Subcutaneous adipose tissue (tissue), 4 donors: ENCODE results near the gene THOC1. TPM values are rescaled to one million over a fixed set of nuclear protein-coding genes. Genes with fewer than 3 reads are reported as not detected.

ENCODE experiments used
- total RNA-seq, 4 donors: library from RNA; depleted of rRNA; stranded (reverse); fragments of >200 nt; gene quantifications; one replicate each; pipeline ENCODE4 v1.1.0, GENCODE V29; 2016
- TF ChIP-seq, protein P1 (sequence below): fragments of 450-650 bp; IDR thresholded peaks from one replicate; pipeline ENCODE4 v1.5.1; 2016; ENCODE audit warnings: low read depth, mild to moderate bottlenecking, control low read depth, antibody characterized with exemption, moderate library complexity

Gene THOC1
- total RNA-seq, 4 donors from 2014 or later, result 50.3 to 69.7 (median 63.4) TPM

DNA sequence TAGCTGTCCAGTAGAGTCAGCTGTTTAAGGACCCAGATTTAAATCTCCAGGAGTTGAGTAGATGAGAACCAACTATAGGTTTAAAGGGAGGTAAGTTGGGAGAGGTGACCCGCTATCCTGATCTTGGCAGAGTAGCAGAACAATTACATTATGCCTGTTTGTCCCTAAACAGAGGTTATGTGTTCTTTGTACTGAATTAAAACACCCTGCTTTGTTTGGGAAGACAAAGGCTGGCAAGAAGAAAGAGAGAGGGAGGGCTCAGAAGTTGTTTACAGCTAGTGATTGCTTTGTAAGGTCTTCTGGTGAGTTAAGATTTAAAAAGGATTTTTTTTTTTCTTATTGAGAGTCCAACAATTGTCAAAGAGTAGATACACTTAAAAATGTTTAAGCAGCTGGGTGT lies 72.2 kb downstream of the THOC1 start:
- TF ChIP-seq, protein P1, sequence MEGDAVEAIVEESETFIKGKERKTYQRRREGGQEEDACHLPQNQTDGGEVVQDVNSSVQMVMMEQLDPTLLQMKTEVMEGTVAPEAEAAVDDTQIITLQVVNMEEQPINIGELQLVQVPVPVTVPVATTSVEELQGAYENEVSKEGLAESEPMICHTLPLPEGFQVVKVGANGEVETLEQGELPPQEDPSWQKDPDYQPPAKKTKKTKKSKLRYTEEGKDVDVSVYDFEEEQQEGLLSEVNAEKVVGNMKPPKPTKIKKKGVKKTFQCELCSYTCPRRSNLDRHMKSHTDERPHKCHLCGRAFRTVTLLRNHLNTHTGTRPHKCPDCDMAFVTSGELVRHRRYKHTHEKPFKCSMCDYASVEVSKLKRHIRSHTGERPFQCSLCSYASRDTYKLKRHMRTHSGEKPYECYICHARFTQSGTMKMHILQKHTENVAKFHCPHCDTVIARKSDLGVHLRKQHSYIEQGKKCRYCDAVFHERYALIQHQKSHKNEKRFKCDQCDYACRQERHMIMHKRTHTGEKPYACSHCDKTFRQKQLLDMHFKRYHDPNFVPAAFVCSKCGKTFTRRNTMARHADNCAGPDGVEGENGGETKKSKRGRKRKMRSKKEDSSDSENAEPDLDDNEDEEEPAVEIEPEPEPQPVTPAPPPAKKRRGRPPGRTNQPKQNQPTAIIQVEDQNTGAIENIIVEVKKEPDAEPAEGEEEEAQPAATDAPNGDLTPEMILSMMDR, result no peak

DNA sequence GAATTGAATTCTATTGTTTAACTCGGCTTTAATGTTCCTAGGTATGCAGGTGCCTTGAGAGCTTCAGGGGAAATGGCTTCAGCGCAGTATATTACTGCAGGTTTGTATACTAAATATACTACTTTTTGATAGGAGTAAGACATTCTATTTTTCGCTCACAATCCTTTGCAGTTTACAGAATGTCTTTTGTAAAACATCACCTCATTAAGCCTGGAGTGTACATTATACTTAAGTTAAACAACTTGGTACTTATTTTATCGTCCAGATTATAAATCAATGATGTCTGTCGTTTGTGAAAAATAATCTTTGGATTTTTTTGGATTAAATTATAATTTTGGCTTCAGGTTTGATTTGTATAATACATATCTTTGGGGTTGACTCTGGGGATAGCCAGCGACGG lies 75.0 kb downstream of the THOC1 start:
- TF ChIP-seq, protein P1, result no peak

DNA sequence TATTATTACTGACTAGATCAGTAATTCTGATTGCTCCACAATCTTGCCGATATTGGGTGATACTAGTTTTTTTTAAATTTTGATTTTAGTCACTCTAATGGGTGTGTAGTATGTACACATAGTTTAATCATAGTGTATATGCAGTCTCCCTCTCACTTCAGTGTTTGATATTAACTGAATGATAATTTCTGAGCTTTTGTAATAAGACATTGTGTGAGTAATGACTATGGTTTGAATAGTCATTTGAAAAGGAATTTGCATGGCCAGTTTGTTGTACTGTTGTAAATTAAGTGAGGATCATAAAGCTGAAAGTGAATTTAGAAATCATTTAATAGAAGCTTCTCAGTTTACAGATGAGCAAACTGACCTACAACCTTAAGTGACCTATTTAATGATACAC lies 76.1 kb downstream of the THOC1 start:
- TF ChIP-seq, protein P1, result no peak

DNA sequence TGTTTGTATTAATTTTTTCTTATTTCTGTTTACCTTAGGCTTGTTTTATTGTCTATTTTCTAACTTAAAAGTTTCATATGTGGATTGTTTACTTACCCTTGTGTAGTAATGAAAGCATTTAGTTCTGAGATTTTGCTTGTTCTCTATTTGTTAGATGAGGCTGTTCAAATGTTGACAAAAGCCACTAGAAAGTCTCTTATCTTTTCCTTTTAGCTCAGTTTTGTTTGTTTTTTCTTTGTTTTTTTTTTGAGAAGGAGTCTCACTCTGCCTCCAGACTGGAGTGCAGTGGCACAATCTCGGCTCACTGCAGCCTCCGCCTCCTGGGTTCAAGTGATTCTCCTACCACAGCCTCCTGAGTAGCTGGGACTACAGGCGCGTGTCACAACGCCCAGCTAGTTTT lies 78.6 kb downstream of the THOC1 start:
- TF ChIP-seq, protein P1, result no peak

DNA sequence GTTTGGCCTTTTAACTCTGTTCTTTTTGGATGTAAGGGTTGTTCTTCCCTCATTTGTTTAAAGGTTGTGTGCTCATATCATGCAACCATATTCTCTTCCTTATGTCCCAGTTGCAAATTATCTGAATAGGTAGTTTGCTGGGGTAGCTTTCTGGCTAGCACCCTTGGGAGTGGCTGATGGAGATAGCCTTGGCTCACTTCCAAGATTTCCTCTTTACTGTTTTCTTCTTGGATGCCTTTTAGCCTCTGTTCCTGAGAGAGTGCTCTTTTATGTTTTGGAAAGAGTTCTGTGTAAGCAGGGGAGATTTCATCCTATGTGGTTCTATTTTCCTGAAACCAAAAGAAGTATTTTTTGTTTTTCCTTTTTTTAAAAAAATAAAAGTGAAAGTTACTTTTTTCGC lies 84.1 kb downstream of the THOC1 start:
- TF ChIP-seq, protein P1, result no peak

DNA sequence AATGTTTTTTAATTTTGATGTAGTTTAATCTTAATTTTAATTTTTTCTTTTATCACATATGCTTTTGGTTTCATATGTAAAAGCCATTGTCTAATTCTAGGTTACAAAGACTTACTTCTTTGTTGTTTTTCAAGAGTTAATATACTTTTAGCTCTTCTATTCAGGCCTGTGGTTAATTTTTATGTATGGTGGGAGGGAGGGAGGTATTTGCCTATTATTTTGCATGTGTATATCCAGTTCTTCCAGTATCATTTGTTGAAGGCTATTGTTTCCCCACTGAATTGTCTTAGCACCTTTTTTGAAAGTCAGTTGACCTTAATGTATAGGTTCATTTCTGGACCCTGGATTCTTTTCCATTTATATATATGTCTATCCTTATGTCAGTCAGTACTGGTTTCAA lies 86.1 kb downstream of the THOC1 start:
- TF ChIP-seq, protein P1, result no peak

DNA sequence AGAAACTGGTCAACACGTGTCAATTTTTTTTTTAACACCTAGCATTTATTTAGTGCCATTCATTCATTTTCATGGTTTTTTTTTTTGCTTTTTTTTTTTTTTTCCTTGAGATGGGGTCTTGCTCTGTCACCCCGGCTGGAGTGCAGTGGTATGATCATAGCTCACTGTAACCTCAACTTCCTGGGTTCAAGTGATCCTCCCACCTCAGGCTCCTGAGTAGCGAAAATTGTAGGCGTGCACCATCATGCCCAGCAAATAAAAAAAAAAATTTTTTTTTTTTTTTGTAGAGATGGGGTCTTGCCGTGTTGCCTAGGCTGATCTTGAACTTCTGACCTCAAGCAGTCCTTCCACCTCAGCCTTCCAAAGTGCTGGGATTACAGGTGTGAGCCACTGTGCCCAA lies 88.3 kb downstream of the THOC1 start:
- TF ChIP-seq, protein P1, result no peak
